IPS-18c (cell line): ENCODE results near the gene SEC31A.
"Not testable (repeated sequence)": the region's sequence is repeated elsewhere in the genome, so short reads cannot be mapped to it uniquely, and the experiment has no call there.

Experiments
- H3K4me3 ChIP-seq: 2 replicates; pipeline ENCODE4 v1.7.0; 2013; ENCODE audit warnings: low read depth, mild to moderate bottlenecking, low read length, moderate library complexity; ENCODE audit not compliant: insufficient read depth
- H3K9me3 ChIP-seq: one replicate; pipeline ENCODE4 v1.6.1; 2013; ENCODE audit warnings: mild to moderate bottlenecking, low read length, moderate library complexity; ENCODE audit not compliant: control insufficient read depth, insufficient read depth

Gene SEC31A

GRCh38 chr4:82860487-82860886, 30.5 kb downstream of the SEC31A start:
- H3K4me3 ChIP-seq, H3K9me3 ChIP-seq: not testable (repeated sequence)

GRCh38 chr4:82852751-82853285, 38.1 kb downstream of the SEC31A start:
- H3K9me3 ChIP-seq = no peaks in the 10 kb centered on the region
- H3K4me3 ChIP-seq = no peak overlapping the region

GRCh38 chr4:82851885-82852750, 38.8 kb downstream of the SEC31A start:
- H3K4me3 ChIP-seq = no peak overlapping the region
- H3K9me3 ChIP-seq = no peaks in the 10 kb centered on the region

- no peaks in the 10 kb centered on the region for H3K9me3 ChIP-seq
- H3K4me3 ChIP-seq = no peak overlapping the region
These were observed 39.6 kb downstream of the SEC31A start for GRCh38 chr4:82851318-82851717.

GRCh38 chr4:82850684-82851083, 40.3 kb downstream of the SEC31A start:
- Histone ChIP-seq H3K9me3 (no peaks in the 10 kb centered on the region), H3K4me3 (no peak overlapping the region)

- Histone ChIP-seq H3K9me3 (no peaks in the 10 kb centered on the region), H3K4me3 (no peak overlapping the region)
These were observed 42.2 kb downstream of the SEC31A start for GRCh38 chr4:82848706-82849105.

GRCh38 chr4:82842593-82842992, 48.4 kb downstream of the SEC31A start:
- Histone ChIP-seq H3K9me3 (no peaks in the 10 kb centered on the region), H3K4me3 (no peak overlapping the region)

- Histone ChIP-seq H3K4me3 (no peak overlapping the region), H3K9me3 (no peaks in the 10 kb centered on the region)
These were observed 51.3 kb downstream of the SEC31A start for GRCh38 chr4:82839624-82840023.

GRCh38 chr4:82833696-82834313, 57.1 kb downstream of the SEC31A start:
- H3K9me3 ChIP-seq = no peaks in the 10 kb centered on the region
- no peak overlapping the region for H3K4me3 ChIP-seq

GRCh38 chr4:82833060-82833459, 57.9 kb downstream of the SEC31A start:
- H3K9me3 ChIP-seq, H3K4me3 ChIP-seq: not testable (repeated sequence)

- H3K4me3 ChIP-seq = no peak overlapping the region
These were observed 65.5 kb downstream of the SEC31A start for GRCh38 chr4:82825425-82825824.

GRCh38 chr4:82823062-82823461, 67.9 kb downstream of the SEC31A start:
- Histone ChIP-seq H3K4me3 (no peak overlapping the region), H3K9me3 (no peaks in the 10 kb centered on the region)

More at GRCh38 chr4:82825425-82825824, 65.5 kb downstream of the SEC31A start:
- H3K9me3 ChIP-seq = no peaks in the 10 kb centered on the region

GRCh38 chr4:82820689-82821088, 70.3 kb downstream of the SEC31A start:
- no peak overlapping the region for H3K4me3 ChIP-seq
- no peaks in the 10 kb centered on the region for H3K9me3 ChIP-seq

- H3K9me3 ChIP-seq = no peaks in the 10 kb centered on the region
- H3K4me3 ChIP-seq = no peak overlapping the region
These were observed 72.0 kb downstream of the SEC31A start for GRCh38 chr4:82818664-82819662.

GRCh38 chr4:82816874-82817273, 74.1 kb downstream of the SEC31A start:
- not testable (repeated sequence) for H3K9me3 ChIP-seq, H3K4me3 ChIP-seq

- Histone ChIP-seq H3K4me3 (no peak overlapping the region), H3K9me3 (no peaks in the 10 kb centered on the region)
These were observed 76.9 kb downstream of the SEC31A start for GRCh38 chr4:82814034-82814433.

GRCh38 chr4:82811838-82812341, 79.1 kb downstream of the SEC31A start:
- no peaks in the 10 kb centered on the region for H3K9me3 ChIP-seq
- H3K4me3 ChIP-seq = no peak overlapping the region
